Stimulated activated CD4-positive, alpha-beta T cell treated with anti-CD3 and anti-CD28 coated beads, Interleukin-2, amount 100 ng/mL, for 4 hours (primary cell): ENCODE measurements around the gene BCL10.

Source experiments
- DNase-seq: peaks from one replicate; pipeline ENCODE4 v3.0.0-alpha.2; 2020; ENCODE audit warnings: low read depth

Gene BCL10

GRCh38 chr1:85220756-85221201 lies 55.7 kb downstream of the BCL10 start:
- no peak for DNase-seq

GRCh38 chr1:85219853-85220610 lies 56.4 kb downstream of the BCL10 start:
- no peak for DNase-seq

GRCh38 chr1:85216697-85217096 lies 59.7 kb downstream of the BCL10 start:
- DNase-seq = no peak
